GM18508 (cell line): ENCODE data around the gene TFDP2.
"Not testable (repeated sequence)": the region's sequence is repeated elsewhere in the genome, so short reads cannot be mapped to it uniquely, and the experiment has no call there.

ENCODE experiments used
- ATAC-seq: cut with Tn5 transposase; IDR thresholded peaks from one replicate; pipeline ENCODE4 v1.9.1; 2021; ENCODE audit warnings: moderate number of reproducible peaks; ENCODE audit not compliant: insufficient read depth, unreplicated experiment

Gene TFDP2

GRCh38 chr3:141938011-141938500 is 211.3 kb downstream of the TFDP2 start:
- ATAC-seq, result no peak

GRCh38 chr3:141934354-141934753 is 215.0 kb downstream of the TFDP2 start:
- ATAC-seq, result no peak

- no peak for ATAC-seq
These were observed 215.7 kb downstream of the TFDP2 start for GRCh38 chr3:141933421-141934300.

- ATAC-seq, result no peak
These were observed 218.5 kb downstream of the TFDP2 start for GRCh38 chr3:141930801-141931200.

GRCh38 chr3:141929341-141929995 is 219.9 kb downstream of the TFDP2 start:
- ATAC-seq, result no peak

- ATAC-seq, result no peak
These were observed 220.6 kb downstream of the TFDP2 start for GRCh38 chr3:141928631-141929270.

- ATAC-seq, result no peak
These were observed 222.4 kb downstream of the TFDP2 start for GRCh38 chr3:141926929-141927328.

- ATAC-seq, result not testable (repeated sequence)
These were observed 223.7 kb downstream of the TFDP2 start for GRCh38 chr3:141925677-141926076.

GRCh38 chr3:141921316-141921715 is 228.0 kb downstream of the TFDP2 start:
- ATAC-seq, result no peak

GRCh38 chr3:141920701-141921100 is 228.6 kb downstream of the TFDP2 start:
- ATAC-seq, result no peak

GRCh38 chr3:141915766-141916165 is 233.6 kb downstream of the TFDP2 start:
- no peak for ATAC-seq

GRCh38 chr3:141915016-141915415 is 234.3 kb downstream of the TFDP2 start:
- ATAC-seq, result no peak

- ATAC-seq, result no peak
These were observed 235.0 kb downstream of the TFDP2 start for GRCh38 chr3:141914311-141914710.

GRCh38 chr3:141913150-141913811 is 236.1 kb downstream of the TFDP2 start:
- no peak for ATAC-seq

GRCh38 chr3:141909986-141910385 is 239.4 kb downstream of the TFDP2 start:
- not testable (repeated sequence) for ATAC-seq

- no peak for ATAC-seq
These were observed 239.9 kb downstream of the TFDP2 start for GRCh38 chr3:141909408-141909807.

- no peak for ATAC-seq
These were observed 244.2 kb downstream of the TFDP2 start for GRCh38 chr3:141905129-141905528.

- no peak for ATAC-seq
These were observed 245.1 kb downstream of the TFDP2 start for GRCh38 chr3:141904203-141904602.

GRCh38 chr3:141901914-141902313 is 247.4 kb downstream of the TFDP2 start:
- ATAC-seq, result no peak

- no peak for ATAC-seq
These were observed 249.0 kb downstream of the TFDP2 start for GRCh38 chr3:141900343-141900742.
